DND-41 (cell line): ENCODE data around the gene UBE2V1.

Source experiments
- ATAC-seq: fragments of 200-7000 bp; cut with Tn5 transposase; 3 replicates; pipeline ENCODE4 v1.9.1; 2021; ENCODE audit warnings: low read depth; ENCODE audit not compliant: insufficient read depth
- DNase-seq: peaks from one replicate; pipeline ENCODE4 v3.0.0-alpha.2; 2020
- H2AFZ ChIP-seq: 2 replicates; pipeline ENCODE4 v1.6.0; 2012; ENCODE audit warnings: low read depth, low read length
- H3K27ac ChIP-seq: 2 replicates; pipeline ENCODE4 v1.5.1; 2012; ENCODE audit warnings: low read length, inconsistent platforms
- H3K27me3 ChIP-seq: fragments of 200-600 bp; sonication (generic); 2 replicates; pipeline ENCODE4 v1.6.0; 2012; ENCODE audit warnings: low read length, mild to moderate bottlenecking, inconsistent platforms; ENCODE audit not compliant: insufficient read depth, poor library complexity
- H3K36me3 ChIP-seq: 2 replicates; pipeline ENCODE4 v1.5.1; 2012; ENCODE audit warnings: low read length, inconsistent platforms; ENCODE audit not compliant: insufficient read depth
- H3K4me1 ChIP-seq: 2 replicates; pipeline ENCODE4 v1.5.1; 2012; ENCODE audit warnings: mild to moderate bottlenecking, low read length; ENCODE audit not compliant: insufficient read depth
- H3K4me2 ChIP-seq: 2 replicates; pipeline ENCODE4 v1.6.0; 2012; ENCODE audit warnings: mild to moderate bottlenecking, moderate library complexity, low read length, inconsistent platforms; ENCODE audit not compliant: insufficient read depth
- H3K4me3 ChIP-seq, 2 experiments: fragments of 200-600 bp in 1 of 2; shearing (Covaris generic) in 1 of 2; 2 replicates each; pipeline ENCODE4 v1.5.1; 2012 to 2016; ENCODE audit warnings: inconsistent platforms in 2 of 2, low read length in 2 of 2, mild to moderate bottlenecking in 2 of 2, low read depth in 1 of 2, moderate library complexity in 1 of 2
- H3K79me2 ChIP-seq: 2 replicates; pipeline ENCODE4 v1.6.0; 2012; ENCODE audit warnings: low read length, inconsistent platforms; ENCODE audit not compliant: insufficient read depth
- H3K9ac ChIP-seq: 2 replicates; pipeline ENCODE4 v1.6.0; 2012; ENCODE audit warnings: low read depth, mild to moderate bottlenecking, inconsistent platforms, low read length, moderate library complexity
- H3K9me3 ChIP-seq: 2 replicates; pipeline ENCODE4 v1.5.1; 2012; ENCODE audit warnings: low read length, moderate library complexity, mild to moderate bottlenecking, inconsistent platforms; ENCODE audit not compliant: insufficient read depth, severe bottlenecking
- H4K20me1 ChIP-seq: 2 replicates; pipeline ENCODE4 v1.6.0; 2012; ENCODE audit warnings: low read length; ENCODE audit not compliant: insufficient read depth
- EZH2 ChIP-seq: IDR thresholded peaks from 3 replicates; pipeline ENCODE4 v1.6.1; 2012; ENCODE audit warnings: borderline replicate concordance, low read depth, mild to moderate bottlenecking, moderate library complexity, low read length, inconsistent platforms; ENCODE audit not compliant: severe bottlenecking
- TF ChIP-seq, protein P1 (sequence below): IDR thresholded peaks from 2 replicates; pipeline ENCODE4 v1.5.1; 2012; ENCODE audit warnings: borderline replicate concordance, low read length, moderate library complexity, mild to moderate bottlenecking; ENCODE audit not compliant: poor library complexity, severe bottlenecking; ENCODE audit errors: extremely low read depth

Gene UBE2V1

DNA sequence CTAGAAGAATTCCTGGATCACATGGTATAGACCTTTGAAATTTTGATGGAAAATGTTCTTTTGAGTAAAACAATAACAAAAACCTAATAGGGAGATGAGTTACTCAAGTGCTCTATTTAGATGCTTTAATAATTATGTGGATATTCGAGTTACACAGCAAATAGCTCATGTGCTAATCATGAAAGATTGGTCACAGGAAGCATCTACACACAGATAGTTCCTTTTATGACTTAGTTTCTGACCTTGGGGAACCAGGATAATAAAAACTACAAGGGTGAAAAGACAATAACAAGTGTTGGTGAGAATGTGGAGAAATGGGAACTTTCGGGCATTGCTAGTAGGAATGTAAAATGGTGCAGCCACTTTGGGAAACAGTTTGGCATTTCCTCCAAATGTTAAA, 19.7 kb downstream of the UBE2V1 start:
- Histone ChIP-seq H3K36me3 (peaks cover 80% of the 10 kb centered on the region), H3K9ac (no peak overlapping the region), H4K20me1 (peaks cover 63% of the 10 kb centered on the region), H3K79me2 (peaks cover 87% of the 10 kb centered on the region), H2AFZ (no peak overlapping the region), H3K4me3 (no peak overlapping the region), H3K4me2 (no peak overlapping the region), H3K27me3 (no peaks in the 10 kb centered on the region), H3K4me1 (no peaks in the 10 kb centered on the region), H3K27ac (no peak overlapping the region), H3K9me3 (no peaks in the 10 kb centered on the region)
- ATAC-seq (no peak), DNase-seq (no peak)
- TF ChIP-seq, protein P1, sequence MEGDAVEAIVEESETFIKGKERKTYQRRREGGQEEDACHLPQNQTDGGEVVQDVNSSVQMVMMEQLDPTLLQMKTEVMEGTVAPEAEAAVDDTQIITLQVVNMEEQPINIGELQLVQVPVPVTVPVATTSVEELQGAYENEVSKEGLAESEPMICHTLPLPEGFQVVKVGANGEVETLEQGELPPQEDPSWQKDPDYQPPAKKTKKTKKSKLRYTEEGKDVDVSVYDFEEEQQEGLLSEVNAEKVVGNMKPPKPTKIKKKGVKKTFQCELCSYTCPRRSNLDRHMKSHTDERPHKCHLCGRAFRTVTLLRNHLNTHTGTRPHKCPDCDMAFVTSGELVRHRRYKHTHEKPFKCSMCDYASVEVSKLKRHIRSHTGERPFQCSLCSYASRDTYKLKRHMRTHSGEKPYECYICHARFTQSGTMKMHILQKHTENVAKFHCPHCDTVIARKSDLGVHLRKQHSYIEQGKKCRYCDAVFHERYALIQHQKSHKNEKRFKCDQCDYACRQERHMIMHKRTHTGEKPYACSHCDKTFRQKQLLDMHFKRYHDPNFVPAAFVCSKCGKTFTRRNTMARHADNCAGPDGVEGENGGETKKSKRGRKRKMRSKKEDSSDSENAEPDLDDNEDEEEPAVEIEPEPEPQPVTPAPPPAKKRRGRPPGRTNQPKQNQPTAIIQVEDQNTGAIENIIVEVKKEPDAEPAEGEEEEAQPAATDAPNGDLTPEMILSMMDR = no peak
- TF ChIP-seq EZH2 = no peak

DNA sequence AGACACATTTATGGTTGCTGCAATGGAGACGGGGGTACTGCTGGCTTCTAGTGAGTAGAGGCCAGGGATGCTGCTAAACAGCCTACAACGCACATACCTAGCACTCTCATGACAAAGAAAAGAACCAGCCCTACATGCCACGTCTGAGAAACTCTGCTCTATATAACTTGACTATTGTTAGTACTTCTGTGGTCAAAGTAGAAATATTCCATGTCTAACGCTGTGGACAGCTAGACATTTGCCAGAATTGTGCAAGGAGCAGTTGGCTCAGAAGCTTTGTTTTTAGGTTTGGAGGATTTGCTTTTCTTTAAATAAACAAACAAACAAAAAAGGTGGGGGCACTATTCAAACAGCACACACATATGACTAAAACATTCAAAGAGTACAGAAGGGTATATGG, 20.5 kb downstream of the UBE2V1 start:
- DNase-seq (no peak), ATAC-seq (no peak)
- Histone ChIP-seq H3K9ac (no peak overlapping the region), H3K4me2 (no peak overlapping the region), H3K9me3 (no peaks in the 10 kb centered on the region), H3K27me3 (no peaks in the 10 kb centered on the region), H3K4me3 (no peak overlapping the region), H2AFZ (no peak overlapping the region), H3K4me1 (no peaks in the 10 kb centered on the region), H3K36me3 (peaks cover 79% of the 10 kb centered on the region), H4K20me1 (peaks cover 59% of the 10 kb centered on the region), H3K79me2 (peaks cover 82% of the 10 kb centered on the region), H3K27ac (no peak overlapping the region)
- TF ChIP-seq, protein P1 = no peak
- no peak for TF ChIP-seq EZH2

DNA sequence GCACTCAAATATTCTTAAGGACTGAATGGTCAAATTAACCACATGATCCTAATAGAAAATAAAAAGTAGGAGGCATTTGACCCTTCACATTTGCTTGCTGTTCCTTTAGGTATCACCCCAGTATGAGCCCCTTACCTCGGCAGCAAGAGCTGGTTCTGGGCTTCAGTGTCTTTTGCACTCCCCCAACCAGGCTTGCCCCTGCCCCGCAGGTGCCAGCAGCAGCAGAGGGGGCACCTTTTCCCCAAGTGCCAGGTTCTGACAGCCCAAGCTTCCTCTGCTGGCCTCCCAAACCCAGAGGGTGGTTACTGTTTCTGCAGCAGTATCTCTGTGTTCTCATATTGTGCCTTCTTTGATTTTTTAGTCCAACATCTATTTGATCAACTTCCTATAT, 23.2 kb downstream of the UBE2V1 start:
- Histone ChIP-seq H3K9ac (no peak overlapping the region), H3K4me2 (no peak overlapping the region), H3K9me3 (no peaks in the 10 kb centered on the region), H3K79me2 (peaks cover 65% of the 10 kb centered on the region), H2AFZ (no peak overlapping the region), H4K20me1 (peaks cover 53% of the 10 kb centered on the region), H3K36me3 (peaks cover 55% of the 10 kb centered on the region), H3K4me1 (no peaks in the 10 kb centered on the region), H3K27ac (no peak overlapping the region), H3K4me3 (no peak overlapping the region), H3K27me3 (no peaks in the 10 kb centered on the region)
- DNase-seq (no peak), ATAC-seq (no peak)
- TF ChIP-seq, protein P1 = no peak
- TF ChIP-seq EZH2 = no peak
